Stomach (tissue), 9 donors: ENCODE data around the gene ZNF143. TPM values are rescaled to one million over a fixed set of nuclear protein-coding genes. Genes with fewer than 3 reads are reported as not detected.

Experiments used
- DNase-seq, 2 donors: peaks; one replicate each; pipeline versions ENCODE4 v3.0.0 to v3.0.0-alpha.2; 2013 to 2019
- H3K27ac ChIP-seq, 5 donors: fragments of 200-600 bp in 4 of 5; sonication (generic) in 4 of 5; one replicate each; pipeline ENCODE4 v1.5.1; 2013 to 2019; ENCODE audit warnings: mild to moderate bottlenecking in 1 of 5, moderate library complexity in 1 of 5
- H3K27me3 ChIP-seq, 3 donors: fragments of 200-600 bp; sonication (generic); one replicate each; pipeline ENCODE4 v1.5.1; 2017 to 2019; ENCODE audit warnings: mixed run types in 1 of 3
- H3K36me3 ChIP-seq, 4 donors: fragments of 200-600 bp; sonication (generic); 1 replicate in 3 of 4; 2 replicates in 1 of 4; pipeline ENCODE4 v1.5.1; 2016 to 2019
- H3K4me1 ChIP-seq, 4 donors: fragments of 200-600 bp; sonication (generic); one replicate each; pipeline ENCODE4 v1.5.1; 2016 to 2019
- H3K4me3 ChIP-seq, 4 donors: fragments of 200-600 bp; sonication (generic) in 3 of 4; one replicate each; pipeline ENCODE4 v1.5.1; 2016 to 2019; ENCODE audit warnings: mild to moderate bottlenecking in 1 of 4
- H3K9me3 ChIP-seq, 4 donors: fragments of 200-600 bp; sonication (generic); one replicate each; pipeline ENCODE4 v1.5.1; 2016 to 2019
- EP300 ChIP-seq: sonication (generic); formaldehyde crosslinking; IDR thresholded peaks from one replicate; pipeline ENCODE4 v1.6.1; 2017; ENCODE audit warnings: antibody characterized with exemption
- POLR2A ChIP-seq, 4 donors: fragments of 450-650 bp; IDR thresholded peaks; one replicate each; pipeline ENCODE4 v1.6.1; 2016; ENCODE audit warnings: antibody characterized with exemption in 4 of 4, control low read depth in 2 of 4, mild to moderate bottlenecking in 1 of 4, moderate library complexity in 1 of 4
- POLR2AphosphoS5 ChIP-seq, 3 donors: sonication (generic); formaldehyde crosslinking; IDR thresholded peaks; one replicate each; pipeline ENCODE4 v1.6.1; 2016; ENCODE audit warnings: antibody characterized with exemption in 3 of 3
- WGBS, 5 donors: extraction: QIAGEN DNeasy Blood & Tissue Kit in 3 of 5; methylation state at CpG; one replicate each; pipeline versions ENCODE4 v1.1.5 to v1.1.7; 2013 to 2018; 5-methylcytosine and 5-hydroxymethylcytosine counted together
- intact Hi-C: fragments of 100-400 bp; cut with DNase I; formaldehyde crosslinking; loops from one replicate; pipeline ENCODE4 v1.15.1; 2023; ENCODE audit warnings: low total_unique reads
- polyA plus RNA-seq, 3 donors: library from polyadenylated mRNA; stranded (reverse); fragments of 200-250 nt; gene quantifications; one replicate each; pipeline ENCODE4 v1.2.3, GENCODE V29; 2013
- total RNA-seq, 5 donors: library from RNA; depleted of rRNA; stranded (reverse); fragments of >200 nt; gene quantifications; one replicate each; pipeline versions ENCODE4 v1.1.0 to v1.2.3, GENCODE V29; 2014 to 2016
- TF ChIP-seq, protein P1 (sequence below), 7 experiments: fragments of 450-650 bp in 4 of 7; fragments of 200-600 bp in 3 of 7; sonication (generic) in 3 of 7; IDR thresholded peaks; one replicate each; pipeline ENCODE4 v1.5.1; 2016 to 2019; ENCODE audit warnings: antibody characterized with exemption in 7 of 7, control low read depth in 2 of 7, mild to moderate bottlenecking in 1 of 7
- donor health status: healthy with polysubstance abuse.
- donor health status: Bipolar disorder and iron deficiency.
- donor health status: healthy.

Gene ZNF143
- total and polyA plus RNA-seq, 8 donors: 4.1 to 110 (median 19.0) TPM

DNA sequence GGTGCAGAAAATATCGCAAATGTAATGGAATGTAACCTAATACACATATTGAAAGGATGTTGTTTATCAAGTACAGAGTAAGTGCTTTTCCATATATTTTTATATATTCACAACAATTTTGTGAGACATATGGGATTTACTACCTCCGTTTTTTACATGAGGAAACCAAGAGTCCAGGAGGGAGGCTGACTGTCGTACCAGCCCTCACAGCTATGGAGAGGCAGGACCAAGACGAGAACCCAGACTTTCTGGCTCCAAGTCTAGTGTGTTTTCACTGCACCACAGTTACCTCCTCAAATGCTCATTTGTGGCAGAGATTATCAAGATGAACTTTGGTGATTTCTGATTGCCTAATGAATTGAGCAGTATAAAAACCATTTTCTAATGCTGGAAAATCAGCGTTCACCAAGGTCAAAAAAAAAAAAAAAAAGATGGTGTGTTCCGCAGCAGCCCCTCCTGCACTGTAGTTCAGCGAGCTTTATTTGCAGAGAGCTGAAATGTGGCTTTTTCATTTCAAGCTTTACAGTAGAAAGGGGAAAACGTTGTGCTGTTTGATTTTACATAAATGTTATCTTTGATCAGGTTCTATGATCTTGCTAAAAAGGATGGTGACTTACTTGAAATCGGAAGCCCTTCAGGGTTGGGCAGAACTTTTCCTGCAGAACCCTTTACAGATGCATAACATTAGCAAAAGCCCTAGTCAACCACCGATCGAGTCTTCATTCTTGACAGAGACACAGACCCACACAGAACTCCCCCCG is 67.9 kb downstream of the ZNF143 start:
- peaks cover 25 to 78% (median 48%) of the 10 kb centered on the region in 4 donors for H3K4me1 ChIP-seq
- peak in 1 of 2 donors; percentile 39 for DNase-seq
- intact Hi-C loops: no loop called here
- peak overlapping the region; percentile 40 to 78 (median 59) for H3K27ac ChIP-seq
- TF ChIP-seq, protein P1, sequence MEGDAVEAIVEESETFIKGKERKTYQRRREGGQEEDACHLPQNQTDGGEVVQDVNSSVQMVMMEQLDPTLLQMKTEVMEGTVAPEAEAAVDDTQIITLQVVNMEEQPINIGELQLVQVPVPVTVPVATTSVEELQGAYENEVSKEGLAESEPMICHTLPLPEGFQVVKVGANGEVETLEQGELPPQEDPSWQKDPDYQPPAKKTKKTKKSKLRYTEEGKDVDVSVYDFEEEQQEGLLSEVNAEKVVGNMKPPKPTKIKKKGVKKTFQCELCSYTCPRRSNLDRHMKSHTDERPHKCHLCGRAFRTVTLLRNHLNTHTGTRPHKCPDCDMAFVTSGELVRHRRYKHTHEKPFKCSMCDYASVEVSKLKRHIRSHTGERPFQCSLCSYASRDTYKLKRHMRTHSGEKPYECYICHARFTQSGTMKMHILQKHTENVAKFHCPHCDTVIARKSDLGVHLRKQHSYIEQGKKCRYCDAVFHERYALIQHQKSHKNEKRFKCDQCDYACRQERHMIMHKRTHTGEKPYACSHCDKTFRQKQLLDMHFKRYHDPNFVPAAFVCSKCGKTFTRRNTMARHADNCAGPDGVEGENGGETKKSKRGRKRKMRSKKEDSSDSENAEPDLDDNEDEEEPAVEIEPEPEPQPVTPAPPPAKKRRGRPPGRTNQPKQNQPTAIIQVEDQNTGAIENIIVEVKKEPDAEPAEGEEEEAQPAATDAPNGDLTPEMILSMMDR (IDR thresholded peaks at IDR 0.05): no peak
- TF ChIP-seq EP300 (no peak), POLR2A (IDR thresholded peaks at IDR 0.05) (no peak), POLR2AphosphoS5 (IDR thresholded peaks at IDR 0.05) (no peak)
- no peaks in the 10 kb centered on the region for H3K9me3 ChIP-seq
- WGBS, 5 donors: 33 to 52% (median 40%) methylated on average over 12 of the region's 12 CpGs
- no peak overlapping the region for H3K4me3 ChIP-seq
- H3K27me3 ChIP-seq: no peaks in the 10 kb centered on the region
- H3K36me3 ChIP-seq: peaks cover 6 to 18% (median 12%) of the 10 kb centered on the region in 4 donors

DNA sequence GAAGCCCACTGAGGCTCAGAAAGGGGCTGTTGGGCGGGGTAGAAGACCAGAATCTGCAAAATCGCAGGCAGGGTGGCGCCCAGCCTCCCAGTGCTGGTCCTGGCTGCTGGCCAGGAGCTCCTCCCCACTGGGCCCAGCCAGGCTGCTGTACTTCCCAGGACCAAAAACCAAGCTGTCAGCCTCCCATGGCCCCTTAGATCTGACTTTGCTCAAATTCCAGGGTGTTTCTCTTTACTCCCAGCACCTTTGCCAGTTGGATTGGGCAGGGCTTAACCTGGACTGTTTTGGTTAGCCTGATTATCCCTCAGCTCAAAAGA is 68.5 kb downstream of the ZNF143 start:
- intact Hi-C loops: no loop called here
- Histone ChIP-seq H3K4me1 (peaks cover 25 to 80% (median 50%) of the 10 kb centered on the region in 4 donors), H3K9me3 (no peaks in the 10 kb centered on the region), H3K4me3 (no peak overlapping the region), H3K36me3 (peaks cover 6 to 18% (median 12%) of the 10 kb centered on the region in 4 donors), H3K27me3 (no peaks in the 10 kb centered on the region), H3K27ac (peak overlapping the region; percentile 40 to 78 (median 59))
- WGBS, 5 donors: 26 to 38% (median 33%) methylated on average over 3 of the region's 3 CpGs
- TF ChIP-seq, protein P1 (IDR thresholded peaks at IDR 0.05): no peak
- TF ChIP-seq POLR2A (IDR thresholded peaks at IDR 0.05) (no peak), EP300 (no peak), POLR2AphosphoS5 (IDR thresholded peaks at IDR 0.05) (no peak)
- peak; percentile 61 to 79 for DNase-seq

DNA sequence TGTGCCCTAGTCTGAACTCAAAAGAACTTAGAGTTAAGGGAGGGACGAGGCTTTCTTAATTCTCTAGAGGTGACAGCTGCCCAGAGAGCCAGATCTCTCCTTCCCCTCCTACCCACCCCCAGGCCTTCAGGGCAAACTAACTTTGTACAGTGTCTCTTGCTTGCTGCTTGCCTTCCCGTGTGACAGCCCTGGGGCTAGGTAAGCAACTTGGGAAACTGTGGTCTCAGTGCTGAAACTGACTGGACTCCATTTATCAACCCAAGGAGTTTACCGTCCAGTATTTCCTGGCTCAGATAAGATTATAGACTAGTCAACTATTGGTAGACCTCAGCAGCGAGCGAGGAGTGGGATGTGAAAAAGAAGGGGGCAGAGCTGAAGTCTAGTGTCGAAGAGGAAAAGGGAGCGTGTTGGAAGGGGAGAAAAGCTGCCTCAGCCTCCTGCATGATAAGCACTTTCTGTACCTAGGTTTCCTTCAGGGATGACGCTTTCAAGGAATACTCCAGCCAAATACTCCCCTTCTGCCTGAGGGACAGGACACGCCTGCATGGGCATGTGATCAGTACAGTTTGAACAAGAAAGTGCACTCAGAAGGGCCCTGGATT is 69.3 kb downstream of the ZNF143 start:
- TF ChIP-seq EP300 (no peak), POLR2A (IDR thresholded peaks at IDR 0.05) (no peak), POLR2AphosphoS5 (IDR thresholded peaks at IDR 0.05) (peak in 1 of 3 donors; percentile 34)
- TF ChIP-seq, protein P1 (IDR thresholded peaks at IDR 0.05): no peak
- peak overlapping the region; percentile 40 to 78 (median 59) for H3K27ac ChIP-seq
- 28 to 61% (median 52%) methylated on average over 9 of the region's 9 CpGs for WGBS, 5 donors

DNA sequence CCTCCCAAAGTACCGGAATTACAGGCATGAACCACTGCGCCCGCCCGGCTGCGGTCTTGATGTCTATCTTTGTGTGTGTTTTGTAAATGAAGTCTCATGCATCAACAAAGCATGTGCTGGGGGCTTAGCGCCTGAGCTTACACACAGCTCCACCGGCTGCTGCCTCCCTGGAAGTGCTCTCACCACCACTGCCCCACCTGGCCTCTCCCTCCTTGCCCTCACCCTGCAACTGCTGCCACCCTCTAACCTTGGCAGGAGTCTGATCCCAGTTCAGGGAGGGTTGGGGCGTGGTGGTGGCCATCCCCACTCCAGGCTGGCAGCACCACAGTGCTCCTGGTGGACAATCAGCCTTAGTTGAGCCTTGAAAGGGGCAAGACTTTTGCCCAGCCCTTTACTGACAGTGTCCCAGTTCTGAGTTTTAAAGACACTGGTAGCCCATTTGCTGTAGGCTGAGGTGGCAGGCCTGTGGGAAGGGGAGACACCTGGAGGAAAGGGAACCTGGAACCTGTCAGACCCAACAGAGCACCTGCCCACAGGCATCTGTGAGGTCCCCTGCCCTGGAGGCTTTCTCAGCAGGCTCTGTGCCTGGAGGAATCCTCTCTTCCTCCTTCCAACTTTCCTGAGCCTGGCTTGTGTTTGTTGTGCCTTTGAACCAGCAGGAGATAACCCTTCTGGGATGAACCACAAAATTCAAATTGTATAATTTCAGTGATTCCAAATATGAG is 70.3 kb downstream of the ZNF143 start:
- 45 to 74% (median 56%) methylated on average over 8 of the region's 8 CpGs for WGBS, 5 donors
- H3K9me3 ChIP-seq: no peaks in the 10 kb centered on the region
- no peak overlapping the region for H3K4me3 ChIP-seq
- H3K36me3 ChIP-seq: peaks cover 0 to 8% (median 2%) of the 10 kb centered on the region in 4 donors
- no peak for TF ChIP-seq POLR2A (IDR thresholded peaks at IDR 0.05)
- TF ChIP-seq, protein P1 (IDR thresholded peaks at IDR 0.05): no peak
- no peak for TF ChIP-seq POLR2AphosphoS5 (IDR thresholded peaks at IDR 0.05)
- no peak for TF ChIP-seq EP300
- H3K27me3 ChIP-seq: no peaks in the 10 kb centered on the region
- peak overlapping the region in 3 of 5 donors; percentile 59 to 78 (median 69) for H3K27ac ChIP-seq
- H3K4me1 ChIP-seq: peaks cover 25 to 81% (median 48%) of the 10 kb centered on the region in 4 donors
- peak in 1 of 2 donors; percentile 36 for DNase-seq
- intact Hi-C loops: no loop called here

More for the DNA sequence above, 69.3 kb downstream of the ZNF143 start:
- DNase-seq: peak in 1 of 2 donors; percentile 69
- Histone ChIP-seq H3K36me3 (peaks cover 6 to 17% (median 10%) of the 10 kb centered on the region in 4 donors), H3K4me3 (no peak overlapping the region), H3K27me3 (no peaks in the 10 kb centered on the region), H3K4me1 (peaks cover 25 to 81% (median 50%) of the 10 kb centered on the region in 4 donors), H3K9me3 (no peaks in the 10 kb centered on the region)
- intact Hi-C loops: no loop called here
